Brain microvascular endothelial cell (primary cell): ENCODE results near the gene HPCAL4.

ENCODE experiments used
- DNase-seq: peaks from one replicate; pipeline ENCODE4 v3.0.0-alpha.2; 2020
- H3K27ac ChIP-seq: fragments of 250-450 bp; sonication (Bioruptor Pico); 2 replicates; pipeline ENCODE4 v1.5.1; 2020; ENCODE audit warnings: mild to moderate bottlenecking, moderate library complexity
- H3K27me3 ChIP-seq: fragments of 250-450 bp; sonication (Bioruptor Pico); replicated peaks from 2 replicates; pipeline ENCODE4 v1.5.1; 2020; ENCODE audit warnings: mild to moderate bottlenecking
- H3K36me3 ChIP-seq: fragments of 250-450 bp; sonication (Bioruptor Pico); replicated peaks from 2 replicates; pipeline ENCODE4 v1.5.1; 2020; ENCODE audit warnings: mild to moderate bottlenecking
- H3K4me3 ChIP-seq: 2 replicates; pipeline ENCODE4 v1.5.1; 2011; ENCODE audit warnings: low read depth, mild to moderate bottlenecking, control low read depth, low read length, moderate library complexity
- CTCF ChIP-seq: IDR thresholded peaks from 2 replicates; pipeline ENCODE4 v1.5.1; 2011; ENCODE audit warnings: low read depth, mild to moderate bottlenecking, moderate library complexity, low read length, control low read depth, inconsistent platforms; ENCODE audit errors: missing control alignments
- in situ Hi-C: cut with HindIII; loops from 2 replicates; pipeline ENCODE4 v1.10.0; 2017; ENCODE audit warnings: low sequenced_read_pairs, low pct_ligation_motif_present

Gene HPCAL4

DNA sequence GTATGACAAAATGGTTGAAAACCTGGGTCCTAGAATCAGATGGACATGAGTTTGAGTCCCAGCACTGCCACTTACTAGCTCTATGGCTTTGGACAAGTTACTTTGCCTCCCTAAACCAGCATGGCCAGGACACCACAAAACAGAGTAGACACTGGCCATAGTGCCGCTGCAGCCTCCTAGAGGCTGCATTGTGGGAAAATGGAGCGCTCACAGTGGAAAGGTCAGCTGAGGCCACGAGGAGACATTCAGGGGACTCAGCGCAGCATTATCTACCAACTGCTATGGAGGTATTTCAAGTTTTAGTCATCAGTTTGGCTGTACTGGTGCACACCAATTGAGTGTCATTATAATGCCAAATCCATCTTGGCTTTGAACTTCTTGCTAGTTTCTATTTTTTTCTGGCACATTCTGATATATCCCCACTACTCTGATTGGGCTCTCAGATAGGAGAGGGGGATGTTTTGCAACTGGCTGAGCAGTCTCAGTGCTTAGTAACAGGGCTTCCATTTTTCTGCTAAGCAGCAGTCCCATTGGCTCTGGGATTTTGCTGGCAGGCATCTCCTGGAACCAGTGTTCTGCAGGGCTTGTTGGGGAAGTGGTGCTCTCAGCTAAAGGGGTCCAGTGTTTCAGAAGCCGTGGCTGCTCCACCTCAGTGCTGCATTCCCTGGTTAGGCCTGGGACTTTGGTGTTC lies 35.5 kb downstream of the HPCAL4 start:
- in situ Hi-C loops: no loop called here
- no peak overlapping the region for H3K27ac ChIP-seq
- no peak for DNase-seq
- no peaks in the 10 kb centered on the region for H3K27me3 ChIP-seq
- TF ChIP-seq CTCF: no peak
- H3K36me3 ChIP-seq: no peaks in the 10 kb centered on the region
- no peak overlapping the region for H3K4me3 ChIP-seq

DNA sequence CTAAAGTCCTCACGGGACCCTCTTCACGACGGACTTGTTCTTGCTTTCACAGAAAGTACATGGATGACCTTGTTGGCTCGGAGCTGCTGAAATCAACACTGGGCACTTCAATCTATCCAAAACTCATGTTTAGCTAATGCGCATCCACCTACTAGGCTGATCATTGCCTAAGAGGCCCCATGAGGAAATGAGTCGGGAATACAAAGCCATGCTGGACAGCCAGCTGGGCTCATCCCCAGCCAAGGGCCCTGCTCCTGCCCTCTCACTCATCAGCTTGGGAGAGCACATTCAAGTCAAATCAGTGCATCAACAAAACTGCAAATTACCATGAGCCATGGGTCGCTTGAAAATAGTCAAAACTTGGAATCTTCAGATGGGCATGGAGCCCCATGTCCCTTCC lies 36.9 kb downstream of the HPCAL4 start:
- Histone ChIP-seq H3K27ac (no peak overlapping the region), H3K36me3 (no peaks in the 10 kb centered on the region), H3K4me3 (no peak overlapping the region), H3K27me3 (no peaks in the 10 kb centered on the region)
- DNase-seq: no peak
- in situ Hi-C loops: no loop called here
- no peak for TF ChIP-seq CTCF

GRCh38 chr1:39653546-39654031 lies 37.6 kb downstream of the HPCAL4 start:
- H3K4me3 ChIP-seq: no peak overlapping the region
- no peaks in the 10 kb centered on the region for H3K27me3 ChIP-seq
- TF ChIP-seq CTCF: peak; percentile 92
- in situ Hi-C loops: no loop called here
- no peak overlapping the region for H3K27ac ChIP-seq
- DNase-seq: peak; percentile 84
- H3K36me3 ChIP-seq: no peaks in the 10 kb centered on the region

GRCh38 chr1:39652554-39652953 lies 38.7 kb downstream of the HPCAL4 start:
- in situ Hi-C loops: no loop called here
- Histone ChIP-seq H3K27ac (no peak overlapping the region), H3K36me3 (no peaks in the 10 kb centered on the region), H3K4me3 (no peak overlapping the region), H3K27me3 (no peaks in the 10 kb centered on the region)
- DNase-seq: no peak
- TF ChIP-seq CTCF: no peak

DNA sequence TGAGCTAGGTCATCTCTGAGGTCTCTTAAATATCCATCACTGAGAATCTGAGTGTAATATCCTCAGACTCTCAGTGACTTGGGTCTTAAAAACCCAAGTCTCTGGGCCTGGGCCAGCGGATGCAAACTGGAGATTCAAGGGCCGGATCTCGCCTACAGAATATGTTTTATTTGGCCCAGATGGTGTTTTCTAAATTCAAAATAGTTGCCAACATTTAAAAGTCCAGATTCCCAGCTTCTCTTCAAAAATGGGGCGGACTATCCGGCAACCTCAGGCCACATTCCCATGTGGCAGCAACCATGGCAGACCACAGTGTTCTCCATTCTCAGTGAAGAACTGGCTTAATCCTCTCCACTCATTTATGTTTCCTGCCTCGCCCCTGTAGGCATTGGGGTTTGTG lies 39.1 kb downstream of the HPCAL4 start:
- in situ Hi-C loops: no loop called here

More for the DNA sequence above, 39.1 kb downstream of the HPCAL4 start:
- H3K36me3 ChIP-seq: no peaks in the 10 kb centered on the region
- no peak overlapping the region for H3K27ac ChIP-seq
- no peak overlapping the region for H3K4me3 ChIP-seq
- DNase-seq: no peak
- TF ChIP-seq CTCF: no peak
- H3K27me3 ChIP-seq: no peaks in the 10 kb centered on the region
